ENCODE data around the gene RPTOR. TPM values are rescaled to one million over a fixed set of nuclear protein-coding genes. Genes with fewer than 3 reads are reported as not detected.

The RPTOR gene
- total RNA-seq, 1 experiment from 2014 or later: 58.0 TPM

DNA sequence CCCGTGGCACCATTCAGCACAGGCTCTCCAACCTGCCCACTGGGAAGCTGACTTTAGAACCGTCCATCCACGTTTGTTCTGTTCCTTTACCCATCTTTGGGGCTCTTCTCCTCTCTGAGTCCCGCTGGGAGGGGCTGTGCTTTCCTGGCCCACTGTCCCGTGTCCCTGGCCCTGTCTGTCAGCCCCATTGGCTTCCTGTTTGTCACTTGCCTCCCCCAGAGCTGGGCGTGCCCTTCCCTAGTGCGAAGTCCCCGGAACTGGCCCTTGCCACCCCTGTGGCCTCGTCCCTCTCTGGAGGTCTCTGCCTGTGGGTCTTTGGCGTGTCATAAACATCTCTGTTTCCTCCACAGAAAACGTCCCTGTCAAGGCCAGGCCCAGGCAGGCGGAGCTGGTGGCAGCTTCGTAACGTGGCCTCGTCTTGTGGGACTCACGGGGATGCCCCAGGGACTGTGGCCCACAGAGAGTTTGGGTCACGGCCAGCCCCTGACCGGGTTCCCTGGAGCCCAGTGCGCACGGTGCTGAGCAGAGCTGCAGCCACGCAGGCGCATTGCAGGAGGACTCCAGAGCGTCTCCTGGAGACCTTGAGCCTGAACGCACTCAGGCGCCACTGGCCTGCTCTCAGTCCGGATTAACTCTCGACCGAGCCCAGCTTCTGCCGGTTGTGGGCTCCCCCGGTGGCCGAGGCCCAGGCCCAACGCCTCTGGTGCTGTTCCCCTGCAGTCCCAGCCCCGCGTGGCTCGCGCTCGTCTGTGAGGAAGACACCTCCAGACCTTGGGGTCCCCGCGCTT, 454.3 kb downstream of the RPTOR start:
- DNase-seq (ENCODE audit: low read depth, low spot score): no peak
- intact Hi-C loops (cut with micrococcal nuclease; ENCODE audit: unreplicated experiment): no loop called here
- POLR2A ChIA-PET: no interaction called here
- no peaks in the 10 kb centered on the region for H3K9me3 ChIP-seq (ENCODE audit: control insufficient read depth, insufficient read depth, low read depth, low read length)
- no peak overlapping the region for H3K4me3 ChIP-seq (ENCODE audit: low read depth in 2 of 2, low read length in 2 of 2)
- peaks cover 11% of the 10 kb centered on the region for H3K4me1 ChIP-seq (ENCODE audit: control insufficient read depth, insufficient read depth, low read length)
- TF ChIP-seq SIN3A (IDR thresholded peaks at IDR 0.05; ENCODE audit: borderline replicate concordance, insufficient read depth, low read depth, low read length): no peak
- TF ChIP-seq CTCF (IDR thresholded peaks at IDR 0.05): no peak
- no peak for TF ChIP-seq REST (IDR thresholded peaks at IDR 0.05; ENCODE audit: insufficient read depth in 1 of 2, low read depth in 2 of 2, low read length in 1 of 2)
- TF ChIP-seq TCF7L2 (IDR thresholded peaks at IDR 0.05; ENCODE audit: low read depth, low read length): no peak
- no peak for TF ChIP-seq POLR2AphosphoS5 (IDR thresholded peaks at IDR 0.05; ENCODE audit: low read depth, low read length)
- H3K27ac ChIP-seq (ENCODE audit: low read length): no peak overlapping the region
- H3K27me3 ChIP-seq (ENCODE audit: control insufficient read depth, insufficient read depth, low read length): 0 out of 2 replicates have a peak, but pooled peaks cover 4% of the 10 kb centered on the region
- CTCF ChIA-PET: no interaction called here
- in situ Hi-C loops (cut with HindIII; ENCODE audit: low pct_unique_long_range_greater_than_20kb, low sequenced_read_pairs): no loop called here
- no peak for ATAC-seq
- BruUV-seq (replicated peaks): no TSS peak
- H3K36me3 ChIP-seq (ENCODE audit: control insufficient read depth, insufficient read depth, low read length): no peaks in the 10 kb centered on the region

GRCh38 chr17:80999536-81000333, 455.1 kb downstream of the RPTOR start:
- no peak overlapping the region for H3K27ac ChIP-seq (ENCODE audit: low read length)
- CTCF ChIA-PET: no interaction called here
- TF ChIP-seq SIN3A (IDR thresholded peaks at IDR 0.05; ENCODE audit: borderline replicate concordance, insufficient read depth, low read depth, low read length): no peak
- TF ChIP-seq REST (IDR thresholded peaks at IDR 0.05; ENCODE audit: insufficient read depth in 1 of 2, low read depth in 2 of 2, low read length in 1 of 2): no peak
- TF ChIP-seq TCF7L2 (IDR thresholded peaks at IDR 0.05; ENCODE audit: low read depth, low read length): no peak
- peaks cover 17% of the 10 kb centered on the region for H3K4me1 ChIP-seq (ENCODE audit: control insufficient read depth, insufficient read depth, low read length)
- DNase-seq (ENCODE audit: low read depth, low spot score): no peak
- intact Hi-C loops (cut with micrococcal nuclease; ENCODE audit: unreplicated experiment): no loop called here
- H3K27me3 ChIP-seq (ENCODE audit: control insufficient read depth, insufficient read depth, low read length): peaks cover 7% of the 10 kb centered on the region; the same call in 1 of the 2 replicates
- no peak for ATAC-seq
- in situ Hi-C loops (cut with HindIII; ENCODE audit: low pct_unique_long_range_greater_than_20kb, low sequenced_read_pairs): no loop called here
- no peak overlapping the region for H3K4me3 ChIP-seq (ENCODE audit: low read depth in 2 of 2, low read length in 2 of 2)
- H3K36me3 ChIP-seq (ENCODE audit: control insufficient read depth, insufficient read depth, low read length): no peaks in the 10 kb centered on the region
- POLR2A ChIA-PET: no interaction called here
- no TSS peak for BruUV-seq (replicated peaks)
- no peaks in the 10 kb centered on the region for H3K9me3 ChIP-seq (ENCODE audit: control insufficient read depth, insufficient read depth, low read depth, low read length)
